IMR-90 (cell line): ENCODE measurements around the gene LCN10. TPM values are rescaled to one million over a fixed set of nuclear protein-coding genes. Genes with fewer than 3 reads are reported as not detected.

Experiments used
- ATAC-seq: fragments of 200-7000 bp; cut with Tn5 transposase; 2 replicates; pipeline ENCODE4 v1.9.1; 2020; ENCODE audit warnings: low read depth, mild to moderate bottlenecking, moderate library complexity
- BruUV-seq: library from RNA; stranded (reverse); fragments of 400-500 nt; replicated peaks from 2 replicates; lab custom pipeline; 2021; lab: Mats Ljungman, UMichigan
- CTCF ChIA-PET: fragments of 300-600 bp; formaldehyde crosslinking; extraction: SDS; loops from one replicate; lab custom pipeline; 2021; ENCODE audit warnings: antibody characterized with exemption; lab: Yijun Ruan, JAX
- POLR2A ChIA-PET: fragments of 300-600 bp; sonication (Branson Sonifier 250); formaldehyde crosslinking; loops from one replicate; lab custom pipeline; 2022; ENCODE audit warnings: antibody characterized with exemption; ENCODE audit not compliant: unreplicated experiment; lab: Charles Lee
- DNase-seq: peaks from one replicate; pipeline ENCODE4 v3.0.0; 2013
- H2AFZ ChIP-seq: replicated peaks from 2 replicates; pipeline ENCODE3; 2013; ENCODE audit warnings: low read length, mild to moderate bottlenecking; ENCODE audit not compliant: poor library complexity
- H2AK5ac ChIP-seq: 2 replicates; pipeline ENCODE4 v1.6.1; 2013; ENCODE audit warnings: low read depth, low read length, inconsistent platforms
- H2AK9ac ChIP-seq: replicated peaks from 2 replicates; pipeline ENCODE3; 2013; ENCODE audit warnings: mild to moderate bottlenecking, low read depth, low read length, moderate library complexity; ENCODE audit not compliant: poor library complexity
- H2BK120ac ChIP-seq: 2 replicates; pipeline ENCODE4 v1.6.1; 2013; ENCODE audit warnings: low read depth, low read length, inconsistent platforms
- H2BK15ac ChIP-seq: 3 replicates; pipeline ENCODE4 v1.6.1; 2013; ENCODE audit warnings: low read depth, low read length, inconsistent platforms
- H2BK20ac ChIP-seq: 2 replicates; pipeline ENCODE4 v1.6.1; 2013; ENCODE audit warnings: low read depth, mild to moderate bottlenecking, inconsistent platforms, low read length, moderate library complexity
- H2BK5ac ChIP-seq: 2 replicates; pipeline ENCODE4 v1.6.1; 2013; ENCODE audit warnings: mild to moderate bottlenecking, low read depth, low read length, inconsistent platforms; ENCODE audit not compliant: poor library complexity, severe bottlenecking
- H3K14ac ChIP-seq: replicated peaks from 2 replicates; pipeline ENCODE4 v1.6.1; 2013; ENCODE audit warnings: low read depth, low read length, inconsistent platforms
- H3K18ac ChIP-seq: 2 replicates; pipeline ENCODE4 v1.6.1; 2013; ENCODE audit warnings: low read depth, low read length, control low read depth
- H3K23ac ChIP-seq: 2 replicates; pipeline ENCODE4 v1.6.1; 2013; ENCODE audit warnings: low read depth, low read length, inconsistent platforms
- H3K27ac ChIP-seq: 2 replicates; pipeline ENCODE4 v1.5.1; 2013; ENCODE audit warnings: mild to moderate bottlenecking, control low read depth, low read length; ENCODE audit not compliant: insufficient read depth
- H3K27me3 ChIP-seq: 2 replicates; pipeline ENCODE4 v1.6.1; 2013; ENCODE audit warnings: low read length; ENCODE audit not compliant: control insufficient read depth, insufficient read depth
- H3K36me3 ChIP-seq: 2 replicates; pipeline ENCODE4 v1.6.1; 2013; ENCODE audit warnings: low read length, mixed read lengths; ENCODE audit not compliant: control insufficient read depth, insufficient read depth
- H3K4ac ChIP-seq: 2 replicates; pipeline ENCODE4 v1.6.1; 2013; ENCODE audit warnings: low read depth, low read length, inconsistent platforms
- H3K4me1 ChIP-seq: 2 replicates; pipeline ENCODE4 v1.6.1; 2013; ENCODE audit warnings: low read length, mixed read lengths; ENCODE audit not compliant: control insufficient read depth, insufficient read depth
- H3K4me2 ChIP-seq: 2 replicates; pipeline ENCODE4 v1.6.1; 2013; ENCODE audit warnings: low read depth, mild to moderate bottlenecking, control low read depth, low read length, moderate library complexity
- H3K4me3 ChIP-seq: 2 replicates; pipeline ENCODE4 v1.5.1; 2013; ENCODE audit warnings: low read depth, mild to moderate bottlenecking, control low read depth, low read length, moderate library complexity; ENCODE audit not compliant: insufficient read depth
- H3K56ac ChIP-seq: 2 replicates; pipeline ENCODE4 v1.6.1; 2013; ENCODE audit warnings: low read length, inconsistent platforms; ENCODE audit not compliant: insufficient read depth; ENCODE audit errors: extremely low read depth
- H3K79me1 ChIP-seq, 2 experiments: 2 replicates each; pipeline ENCODE4 v1.6.1; 2013; ENCODE audit warnings: low read length in 2 of 2, inconsistent platforms in 1 of 2, low read depth in 1 of 2
- H3K9ac ChIP-seq: 2 replicates; pipeline ENCODE4 v1.6.1; 2013; ENCODE audit warnings: low read depth, low read length, control low read depth
- H3K9me1 ChIP-seq: 2 replicates; pipeline ENCODE4 v1.6.1; 2013; ENCODE audit warnings: low read length, inconsistent platforms; ENCODE audit not compliant: insufficient read depth
- H3K9me3 ChIP-seq: 2 replicates; pipeline ENCODE4 v1.6.1; 2013; ENCODE audit warnings: low read length; ENCODE audit not compliant: control insufficient read depth, insufficient read depth
- H4K20me1 ChIP-seq: 2 replicates; pipeline ENCODE4 v1.6.1; 2013; ENCODE audit warnings: low read length, inconsistent platforms; ENCODE audit not compliant: insufficient read depth
- H4K5ac ChIP-seq: 2 replicates; pipeline ENCODE4 v1.6.1; 2013; ENCODE audit warnings: mild to moderate bottlenecking, low read depth, low read length, control low read depth
- H4K8ac ChIP-seq, 2 experiments: 2 replicates each; pipeline ENCODE4 v1.6.1; 2013; ENCODE audit warnings: low read depth in 2 of 2, low read length in 2 of 2, control low read depth in 1 of 2, inconsistent platforms in 1 of 2
- H4K91ac ChIP-seq: 2 replicates; pipeline ENCODE4 v1.6.1; 2013; ENCODE audit warnings: low read depth, low read length, inconsistent platforms; ENCODE audit not compliant: insufficient read depth
- CHD1 ChIP-seq: IDR thresholded peaks from 2 replicates; pipeline ENCODE4 v1.6.1; 2012; ENCODE audit warnings: low read depth, low read length, improper control_type of control experiment
- MAFK ChIP-seq: IDR thresholded peaks from 2 replicates; pipeline ENCODE4 v1.6.1; 2012; ENCODE audit warnings: low read depth, low read length, improper control_type of control experiment
- MAZ ChIP-seq: IDR thresholded peaks from 2 replicates; pipeline ENCODE4 v1.6.1; 2012; ENCODE audit warnings: low read depth, mild to moderate bottlenecking, low read length, improper control_type of control experiment, moderate library complexity, borderline replicate concordance
- MXI1 ChIP-seq: IDR thresholded peaks from 2 replicates; pipeline ENCODE4 v1.6.1; 2012; ENCODE audit warnings: low read depth, mild to moderate bottlenecking, low read length, moderate library complexity, borderline replicate concordance
- RAD21 ChIP-seq: IDR thresholded peaks from 2 replicates; pipeline ENCODE4 v1.6.1; 2012; ENCODE audit warnings: low read length, improper control_type of control experiment
- RFX5 ChIP-seq: IDR thresholded peaks from 2 replicates; pipeline ENCODE4 v1.8.0; 2012; ENCODE audit warnings: low read depth, mild to moderate bottlenecking, low read length, moderate library complexity
- WGBS, 2 experiments: methylation state at CpG; one replicate each; pipeline versions ENCODE4 v1.1.5 to v1.1.7; 2013; ENCODE audit warnings: missing lambda C conversion rate in 2 of 2; ENCODE audit not compliant: insufficient read length in 1 of 2; ENCODE audit errors: extremely low coverage in 2 of 2; 5-methylcytosine and 5-hydroxymethylcytosine counted together
- dilution Hi-C: fragments of 300-500 bp; cut with HindIII; formaldehyde crosslinking; loops from one replicate; pipeline ENCODE4 v1.14.3; 2018; ENCODE audit warnings: low sequenced_read_pairs; ENCODE audit not compliant: unreplicated experiment
- in situ Hi-C: fragments of 300-500 bp; cut with MboI; formaldehyde crosslinking; loops from 3 replicates; pipeline ENCODE4 v1.14.3; 2019; ENCODE audit warnings: low sequenced_read_pairs, inconsistent platforms, mixed read lengths
- intact Hi-C: fragments of 100-400 bp; cut with micrococcal nuclease; formaldehyde crosslinking; loops from 2 replicates; pipeline ENCODE4 v1.10.0; 2022
- polyA plus RNA-seq, 3 experiments: library from polyadenylated mRNA; depleted of rRNA; stranded (reverse); fragments of >200 nt; gene quantifications; 2 replicates each; pipeline ENCODE4 v1.2.3, GENCODE V29; 2012; ENCODE audit warnings: low replicate concordance in 1 of 3
- total RNA-seq: library from RNA; depleted of rRNA; stranded (reverse); fragments of >200 nt; gene quantifications from 2 replicates; pipeline ENCODE4 v1.2.3, GENCODE V29; 2012
- TF ChIP-seq, protein P1 (sequence below): conservative IDR thresholded peaks from 2 replicates; pipeline ENCODE4 v1.5.1; 2012; ENCODE audit warnings: mild to moderate bottlenecking, low read depth, low read length, improper control_type of control experiment

The LCN10 gene
- total and polyA plus RNA-seq, 2 of the 4 experiments (the other 2 are of a cell fraction): not detected

DNA sequence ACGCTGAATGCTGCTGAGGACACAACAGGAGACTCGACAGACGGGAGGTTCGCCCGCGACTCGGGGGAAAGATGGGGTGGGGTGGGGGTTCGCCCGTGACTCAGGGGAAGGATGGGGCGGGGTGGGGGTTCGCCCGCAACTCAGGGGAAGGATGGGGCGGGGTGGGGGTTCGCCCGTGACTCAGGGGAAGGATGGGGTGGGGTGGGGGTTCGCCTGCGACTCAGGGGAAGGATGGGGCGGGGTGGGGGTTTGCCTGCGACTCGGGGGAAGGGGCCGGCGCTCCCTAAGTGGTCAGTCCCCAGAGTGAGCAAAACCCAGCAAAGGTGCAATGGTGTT, 3.4 kb upstream of the LCN10 start:
- in situ Hi-C loops: no loop called here
- Histone ChIP-seq H3K9me1 (no peaks in the 10 kb centered on the region), H3K9ac (no peak overlapping the region), H3K27ac (no peak overlapping the region), H2BK120ac (no peak overlapping the region), H3K56ac (no peak overlapping the region), H3K18ac (no peak overlapping the region), H4K5ac (no peak overlapping the region), H3K14ac (no peak overlapping the region), H4K8ac (no peak overlapping the region), H2AK5ac (no peak overlapping the region), H3K27me3 (peaks cover 40% of the 10 kb centered on the region), H2BK15ac (no peak overlapping the region), H3K23ac (no peak overlapping the region), H2BK20ac (no peak overlapping the region), H2BK5ac (no peak overlapping the region), H3K36me3 (no peaks in the 10 kb centered on the region), H2AK9ac (no peak overlapping the region), H3K4me3 (no peak overlapping the region), H3K4ac (no peak overlapping the region), H2AFZ (no peak overlapping the region), H3K4me1 (peaks cover 1% of the 10 kb centered on the region; the same call in 1 of the 2 replicates), H4K20me1 (no peaks in the 10 kb centered on the region; the same call in 1 of the 2 replicates), H3K9me3 (no peaks in the 10 kb centered on the region), H3K4me2 (no peak overlapping the region), H4K91ac (no peak overlapping the region), H3K79me1 (no peaks in the 10 kb centered on the region)
- no TSS peak for BruUV-seq
- DNase-seq (no peak), ATAC-seq (no peak)
- 92% methylated on average over 6 of the region's 22 CpGs; no CpG with 5 or more reads in 1 of the 2 experiments for WGBS, 2 experiments
- TF ChIP-seq MAFK (no peak), MXI1 (no peak), CHD1 (no peak), RAD21 (no peak), RFX5 (no peak), MAZ (no peak)
- TF ChIP-seq, protein P1, sequence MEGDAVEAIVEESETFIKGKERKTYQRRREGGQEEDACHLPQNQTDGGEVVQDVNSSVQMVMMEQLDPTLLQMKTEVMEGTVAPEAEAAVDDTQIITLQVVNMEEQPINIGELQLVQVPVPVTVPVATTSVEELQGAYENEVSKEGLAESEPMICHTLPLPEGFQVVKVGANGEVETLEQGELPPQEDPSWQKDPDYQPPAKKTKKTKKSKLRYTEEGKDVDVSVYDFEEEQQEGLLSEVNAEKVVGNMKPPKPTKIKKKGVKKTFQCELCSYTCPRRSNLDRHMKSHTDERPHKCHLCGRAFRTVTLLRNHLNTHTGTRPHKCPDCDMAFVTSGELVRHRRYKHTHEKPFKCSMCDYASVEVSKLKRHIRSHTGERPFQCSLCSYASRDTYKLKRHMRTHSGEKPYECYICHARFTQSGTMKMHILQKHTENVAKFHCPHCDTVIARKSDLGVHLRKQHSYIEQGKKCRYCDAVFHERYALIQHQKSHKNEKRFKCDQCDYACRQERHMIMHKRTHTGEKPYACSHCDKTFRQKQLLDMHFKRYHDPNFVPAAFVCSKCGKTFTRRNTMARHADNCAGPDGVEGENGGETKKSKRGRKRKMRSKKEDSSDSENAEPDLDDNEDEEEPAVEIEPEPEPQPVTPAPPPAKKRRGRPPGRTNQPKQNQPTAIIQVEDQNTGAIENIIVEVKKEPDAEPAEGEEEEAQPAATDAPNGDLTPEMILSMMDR: no peak
- intact Hi-C loops: no loop called here
- ChIA-PET POLR2A (no interaction called here), CTCF (no interaction called here)
- dilution Hi-C loops: no loop called here
